Measurements from ENCODE around the gene RNASEH2C.
"Not testable (repeated sequence)": the region's sequence is repeated elsewhere in the genome, so short reads cannot be mapped to it uniquely, and the experiment has no call there.

Gene RNASEH2C

DNA sequence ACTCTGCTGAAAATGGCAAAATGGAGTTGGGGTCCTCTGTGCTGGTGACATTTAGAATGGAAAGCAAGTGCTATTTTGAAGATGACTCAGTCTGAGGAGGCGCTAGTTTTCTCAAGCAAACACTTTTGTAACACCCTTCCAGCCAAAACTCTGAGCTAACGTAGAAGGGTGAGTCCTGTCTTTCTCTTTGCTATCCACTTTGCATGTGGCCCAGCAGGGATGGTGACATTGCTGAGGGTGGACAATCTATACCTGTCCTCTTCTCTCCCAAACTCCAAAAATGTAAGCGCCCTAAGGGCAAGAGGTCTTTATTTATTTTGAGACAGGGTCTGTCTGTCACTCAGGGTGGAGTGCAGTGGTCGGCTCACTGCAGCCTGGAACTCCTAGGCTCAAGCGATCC lies 12.1 kb downstream of the RNASEH2C start:
- ChIA-PET POLR2A (no interaction called here), CTCF (interaction anchor here (1.0 to 3.7 kb wide), 2 partner anchors 104 to 176 kb away, joined by 3 to 14 read pairs; no protein-coding TSS in a partner anchor)
- TF ChIP-seq, protein P1, sequence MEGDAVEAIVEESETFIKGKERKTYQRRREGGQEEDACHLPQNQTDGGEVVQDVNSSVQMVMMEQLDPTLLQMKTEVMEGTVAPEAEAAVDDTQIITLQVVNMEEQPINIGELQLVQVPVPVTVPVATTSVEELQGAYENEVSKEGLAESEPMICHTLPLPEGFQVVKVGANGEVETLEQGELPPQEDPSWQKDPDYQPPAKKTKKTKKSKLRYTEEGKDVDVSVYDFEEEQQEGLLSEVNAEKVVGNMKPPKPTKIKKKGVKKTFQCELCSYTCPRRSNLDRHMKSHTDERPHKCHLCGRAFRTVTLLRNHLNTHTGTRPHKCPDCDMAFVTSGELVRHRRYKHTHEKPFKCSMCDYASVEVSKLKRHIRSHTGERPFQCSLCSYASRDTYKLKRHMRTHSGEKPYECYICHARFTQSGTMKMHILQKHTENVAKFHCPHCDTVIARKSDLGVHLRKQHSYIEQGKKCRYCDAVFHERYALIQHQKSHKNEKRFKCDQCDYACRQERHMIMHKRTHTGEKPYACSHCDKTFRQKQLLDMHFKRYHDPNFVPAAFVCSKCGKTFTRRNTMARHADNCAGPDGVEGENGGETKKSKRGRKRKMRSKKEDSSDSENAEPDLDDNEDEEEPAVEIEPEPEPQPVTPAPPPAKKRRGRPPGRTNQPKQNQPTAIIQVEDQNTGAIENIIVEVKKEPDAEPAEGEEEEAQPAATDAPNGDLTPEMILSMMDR (IDR thresholded peaks at IDR 0.05; ENCODE audit: control extremely low read depth, extremely low read depth, low read depth, missing control alignments), result no peak
- no peak for DNase-seq (ENCODE audit: extremely low spot score)

DNA sequence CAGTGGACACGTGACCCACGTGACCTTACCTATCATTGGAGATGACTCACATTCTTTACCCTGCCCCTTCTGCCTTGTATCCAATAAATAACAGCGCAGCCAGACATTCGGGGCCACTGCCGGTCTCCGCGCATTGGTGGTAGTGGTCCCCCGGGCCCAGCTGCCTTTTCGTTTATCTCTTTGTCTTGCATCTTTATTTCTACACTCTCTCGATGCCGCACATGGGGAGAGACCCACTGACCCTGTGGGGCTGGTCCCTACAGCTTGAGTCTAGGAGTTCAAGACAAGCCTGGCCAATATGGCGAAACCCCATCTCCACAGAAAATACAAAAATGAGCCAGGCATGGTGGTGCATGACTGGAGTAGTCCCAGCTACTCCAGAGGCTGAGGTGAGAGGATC lies 13.6 kb downstream of the RNASEH2C start:
- POLR2A ChIA-PET; DNase-seq (ENCODE audit: extremely low spot score): not testable (repeated sequence)
- CTCF ChIA-PET, result interaction anchor here (0.7 to 3.7 kb wide), 9 partner anchors 12 to 338 kb away, joined by 3 to 20 read pairs (median 7); partner anchors contain the start of genes AP5B1, CCDC85B and RNASEH2C

DNA sequence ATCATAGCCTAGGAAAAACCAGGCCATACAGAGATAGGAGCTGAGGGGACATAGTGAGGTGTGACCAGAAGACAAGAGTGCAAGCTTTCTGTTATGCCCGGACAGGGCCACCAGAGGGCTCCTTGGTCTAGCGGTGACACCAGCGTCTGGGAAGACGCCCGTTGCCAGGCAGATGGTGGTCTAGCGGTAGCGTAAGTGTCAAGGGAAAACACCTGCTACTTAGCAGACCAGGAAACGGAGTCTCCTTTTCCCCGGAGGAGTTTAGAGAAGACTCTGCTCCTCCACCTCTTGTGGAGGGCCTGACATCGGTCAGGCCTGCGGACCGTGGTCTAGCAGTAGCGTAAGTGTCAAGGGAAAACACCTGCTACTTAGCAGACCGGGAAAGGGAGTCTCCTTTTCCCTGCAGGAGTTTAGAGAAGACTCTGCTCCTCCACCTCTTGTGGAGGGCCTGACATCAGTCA lies 14.3 kb downstream of the RNASEH2C start:
- DNase-seq (ENCODE audit: extremely low spot score), result peak; percentile 38
- TF ChIP-seq, protein P1 (IDR thresholded peaks at IDR 0.05; ENCODE audit: control extremely low read depth, extremely low read depth, low read depth, missing control alignments), result peak; percentile 47
- POLR2A ChIA-PET, result not testable (repeated sequence)
- CTCF ChIA-PET, result interaction anchor here (0.6 to 3.7 kb wide), 20 partner anchors 9 to 552 kb away, joined by 3 to 20 read pairs (median 6); partner anchors contain the start of genes AP5B1 and RNASEH2C

DNA sequence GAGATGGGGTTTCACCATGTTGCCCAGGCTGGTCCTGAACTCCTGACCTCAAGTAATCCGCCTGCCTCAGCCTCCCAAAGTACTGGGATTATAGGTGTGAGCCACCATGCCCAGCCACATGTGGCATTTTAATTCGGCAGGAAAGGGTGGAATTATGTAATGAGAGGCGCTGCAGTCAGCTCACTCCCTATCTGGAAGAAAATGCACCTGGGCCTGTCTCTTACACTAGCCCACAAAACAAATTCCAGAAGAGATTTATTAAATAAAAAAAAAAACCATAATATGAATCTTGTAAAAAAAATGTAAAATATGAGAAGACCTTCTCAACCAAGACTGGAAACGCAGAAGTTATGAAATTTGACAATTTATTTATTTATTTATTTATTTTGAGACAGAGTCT lies 16.8 kb downstream of the RNASEH2C start:
- no peak for DNase-seq (ENCODE audit: extremely low spot score)
- TF ChIP-seq, protein P1 (IDR thresholded peaks at IDR 0.05; ENCODE audit: control extremely low read depth, extremely low read depth, low read depth, missing control alignments), result no peak
- CTCF ChIA-PET, result interaction anchor here (1.0 to 3.6 kb wide), 4 partner anchors 14 to 319 kb away, joined by 3 to 12 read pairs (median 3); partner anchors contain the start of gene RNASEH2C
- POLR2A ChIA-PET, result no interaction called here

DNA sequence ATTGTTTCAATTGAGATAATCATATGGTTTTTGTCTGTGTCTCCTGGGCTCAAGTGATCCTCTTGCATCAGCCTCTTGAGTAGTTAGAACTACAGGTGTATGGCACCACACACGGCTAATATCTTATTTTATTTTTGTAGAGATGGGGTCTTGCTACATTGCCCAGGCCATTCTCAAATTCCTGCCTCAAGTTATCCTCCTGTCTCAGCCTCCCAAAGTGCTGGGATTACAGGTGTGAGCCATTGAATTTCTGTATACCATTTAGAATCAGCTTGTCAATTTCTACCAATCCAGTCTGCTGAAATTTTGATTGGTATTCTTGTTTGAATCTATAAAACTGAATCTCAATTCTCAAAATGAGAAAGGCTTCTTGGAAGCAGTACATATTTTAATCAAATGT lies 18.9 kb downstream of the RNASEH2C start:
- ChIA-PET POLR2A (no interaction called here), CTCF (interaction anchor here (1.2 kb wide), 1 partner anchor 343 kb away, joined by 3 read pairs; no protein-coding TSS in a partner anchor)
- TF ChIP-seq, protein P1 (IDR thresholded peaks at IDR 0.05; ENCODE audit: control extremely low read depth, extremely low read depth, low read depth, missing control alignments), result no peak
- DNase-seq (ENCODE audit: extremely low spot score), result no peak

DNA sequence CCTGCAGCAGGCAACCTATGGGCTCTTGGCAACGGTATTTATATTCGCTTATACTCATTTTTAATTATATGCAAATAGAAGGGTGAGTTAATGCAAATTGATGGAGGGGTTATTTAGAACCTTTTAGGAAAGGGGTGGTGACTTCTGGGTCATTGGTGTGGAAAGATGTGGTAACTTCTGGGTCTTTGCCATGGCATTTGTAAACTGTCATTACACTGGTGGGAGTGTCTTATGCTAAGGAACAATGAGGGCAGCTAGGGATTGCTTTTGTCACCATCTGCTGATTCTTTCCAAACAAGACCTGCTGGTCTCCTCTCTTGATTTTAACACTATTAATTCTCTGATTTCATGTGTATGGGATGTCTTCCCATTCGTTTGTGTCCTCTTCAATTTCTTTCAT lies 20.2 kb downstream of the RNASEH2C start:
- no peak for DNase-seq (ENCODE audit: extremely low spot score)
- TF ChIP-seq, protein P1 (IDR thresholded peaks at IDR 0.05; ENCODE audit: control extremely low read depth, extremely low read depth, low read depth, missing control alignments), result no peak
- POLR2A ChIA-PET, result no interaction called here
- CTCF ChIA-PET, result interaction anchor here (0.7 kb wide), 1 partner anchor 11 kb away, joined by 3 read pairs; the partner anchor contains the start of gene KAT5

DNA sequence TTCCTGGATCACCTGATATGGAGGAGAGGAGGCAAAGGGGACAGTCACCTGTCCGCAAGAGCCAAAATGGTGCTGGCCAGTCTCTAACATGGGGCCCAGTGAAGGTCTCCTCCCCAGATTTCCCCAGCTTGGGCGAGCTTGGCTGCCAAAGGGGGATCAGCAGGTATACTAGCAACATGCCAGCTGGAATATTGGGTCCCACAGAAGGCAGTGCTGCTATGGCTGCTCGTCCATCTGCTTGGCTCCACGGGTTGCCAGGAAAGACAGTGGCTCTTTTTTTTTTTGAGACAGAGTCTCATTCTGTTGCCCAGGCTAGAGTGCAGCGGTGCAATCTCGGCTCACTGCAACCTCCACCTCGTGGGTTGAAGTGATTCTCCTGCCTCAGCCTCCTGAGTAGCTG lies 21.3 kb downstream of the RNASEH2C start:
- TF ChIP-seq, protein P1 (IDR thresholded peaks at IDR 0.05; ENCODE audit: control extremely low read depth, extremely low read depth, low read depth, missing control alignments), result no peak
- no peak for DNase-seq (ENCODE audit: extremely low spot score)
- CTCF ChIA-PET, result no interaction called here
- POLR2A ChIA-PET, result no interaction called here

All from GM10248 (cell line).